Measurements from ENCODE around the gene ZNF331. TPM values are rescaled to one million over a fixed set of nuclear protein-coding genes. Genes with fewer than 3 reads are reported as not detected.
"Not testable (repeated sequence)": the region's sequence is repeated elsewhere in the genome, so short reads cannot be mapped to it uniquely, and the experiment has no call there.

Gene ZNF331
- total and polyA plus RNA-seq, 2 of the 8 experiments (the other 6 are each of a cell fraction or from before 2014, with no cell fraction given), result 30.0 to 44.1 TPM

DNA sequence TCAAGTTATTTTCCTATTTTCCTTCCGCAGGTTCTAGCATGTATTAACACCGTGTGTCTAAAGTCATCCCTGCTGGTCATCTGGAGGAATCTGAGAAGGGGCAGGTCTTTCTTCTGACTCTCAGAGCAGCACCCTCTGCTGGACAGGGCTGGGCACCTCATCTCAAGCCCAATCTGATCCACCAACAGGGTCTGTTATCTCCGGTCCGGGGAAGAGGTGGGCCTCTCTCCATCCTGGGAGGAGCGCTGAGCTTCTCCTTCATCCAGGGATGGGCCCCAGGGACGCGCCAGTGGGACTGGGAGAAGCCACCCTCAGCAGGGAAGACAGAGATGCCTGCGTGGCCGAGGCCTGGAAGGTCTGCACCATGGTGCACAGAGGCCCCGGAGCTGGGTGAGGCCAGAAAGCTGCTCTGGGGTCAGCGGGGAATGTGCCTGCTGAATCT lies 26.0 kb upstream of the ZNF331 start (continued):
- TF ChIP-seq SIN3A (conservative IDR thresholded peaks at IDR 0.05 in 1 of 2, IDR thresholded peaks at IDR 0.05 in 1 of 2; ENCODE audit: low read depth in 1 of 2, low read length in 2 of 2), result no peak
- no peak for TF ChIP-seq BRCA1 (IDR thresholded peaks at IDR 0.05; ENCODE audit: low read depth, low read length)
- TF ChIP-seq POLR2AphosphoS5 (IDR thresholded peaks at IDR 0.05; ENCODE audit: low read depth, low read length), result no peak
- TF ChIP-seq SP1 (IDR thresholded peaks at IDR 0.05; ENCODE audit: low read depth, low read length), result 0 out of 2 replicates have a peak, but pooled peaks have one; percentile 16
- TF ChIP-seq HDAC2 (IDR thresholded peaks at IDR 0.05; ENCODE audit: borderline replicate concordance in 1 of 2, low read depth in 2 of 2, low read length in 2 of 2), result no peak
- TF ChIP-seq, protein P1, sequence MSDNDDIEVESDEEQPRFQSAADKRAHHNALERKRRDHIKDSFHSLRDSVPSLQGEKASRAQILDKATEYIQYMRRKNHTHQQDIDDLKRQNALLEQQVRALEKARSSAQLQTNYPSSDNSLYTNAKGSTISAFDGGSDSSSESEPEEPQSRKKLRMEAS (IDR thresholded peaks at IDR 0.05), result no peak
- no peak for TF ChIP-seq RNF2 (IDR thresholded peaks at IDR 0.05; ENCODE audit: borderline replicate concordance, low read depth, low read length, missing control alignments, poor library complexity, severe bottlenecking)

DNA sequence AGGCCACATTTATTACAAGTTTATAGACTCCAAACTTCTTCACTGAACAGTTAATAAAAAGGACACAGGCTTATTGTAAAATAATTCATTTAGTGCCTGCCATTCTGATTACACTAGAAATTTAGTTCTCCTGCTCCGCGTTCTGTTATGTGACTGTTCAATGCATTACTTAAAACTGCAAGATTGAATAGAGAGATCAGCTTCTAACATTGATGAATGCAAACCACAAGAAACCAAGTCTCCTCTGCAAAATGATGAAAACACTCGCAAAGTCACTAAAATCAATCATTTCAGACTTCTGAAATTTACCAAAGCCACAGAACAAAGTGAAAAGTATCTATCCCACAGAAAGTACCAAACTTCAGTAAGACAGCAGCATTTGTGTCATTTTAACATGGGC lies 22.9 kb upstream of the ZNF331 start:
- H3K4me2 ChIP-seq (ENCODE audit: insufficient read depth in 1 of 2, low read depth in 2 of 2, low read length in 2 of 2); CTCF ChIA-PET (ENCODE audit: partially characterized antibody); H3K27me3 ChIP-seq (replicated peaks in 1 of 4; ENCODE audit: control insufficient read depth in 3 of 4, extremely low read depth in 1 of 4, insufficient read depth in 3 of 4, low read length in 3 of 4); H3K4me1 ChIP-seq (replicated peaks in 1 of 4; ENCODE audit: control insufficient read depth in 3 of 4, insufficient read depth in 4 of 4, low read length in 3 of 4); H2BK120ac ChIP-seq (replicated peaks; ENCODE audit: low read depth, low read length); H4K5ac ChIP-seq (ENCODE audit: insufficient read length, low read depth, low read length); H3K18ac ChIP-seq (ENCODE audit: extremely low read depth, low read length); H3K23me2 ChIP-seq (ENCODE audit: low read depth, low read length); POLR2A ChIA-PET (ENCODE audit: partially characterized antibody); H2BK15ac ChIP-seq (ENCODE audit: low read length); H3K9ac ChIP-seq (replicated peaks in 1 of 4; ENCODE audit: extremely low read depth in 1 of 4, low read depth in 3 of 4, low read length in 3 of 4); H3K36me3 ChIP-seq (ENCODE audit: control insufficient read depth in 2 of 4, insufficient read depth in 4 of 4, low read length in 3 of 4); H3K4ac ChIP-seq (replicated peaks; ENCODE audit: insufficient read length, low read depth, low read length); H4K91ac ChIP-seq (replicated peaks; ENCODE audit: insufficient read length, low read length); H3K9me3 ChIP-seq (ENCODE audit: insufficient read depth in 2 of 2, low read depth in 1 of 2, low read length in 1 of 2); H3K23ac ChIP-seq (ENCODE audit: insufficient read length); H3K14ac ChIP-seq (ENCODE audit: insufficient read length); H2AK5ac ChIP-seq (ENCODE audit: low read depth, low read length); H2BK5ac ChIP-seq (ENCODE audit: low read depth, low read length); H3K27ac ChIP-seq (ENCODE audit: low read depth, low read length); H2AFZ ChIP-seq (ENCODE audit: low read length); H4K20me1 ChIP-seq (replicated peaks in 1 of 2; ENCODE audit: control insufficient read depth in 1 of 2, insufficient read depth in 2 of 2, low read length in 2 of 2); H3K4me3 ChIP-seq (ENCODE audit: extremely low read depth in 1 of 4, insufficient read depth in 2 of 4, low read depth in 3 of 4, low read length in 4 of 4); H2BK20ac ChIP-seq (ENCODE audit: low read length); H4K8ac ChIP-seq (ENCODE audit: extremely low read depth, insufficient read depth, low read length); H3K79me2 ChIP-seq (ENCODE audit: control insufficient read depth in 1 of 2, insufficient read depth in 2 of 2, low read length in 2 of 2); H3K56ac ChIP-seq (replicated peaks; ENCODE audit: insufficient read length, low read depth, low read length); H2BK12ac ChIP-seq (ENCODE audit: low read depth, low read length); DNase-seq (ENCODE audit: low read depth in 1 of 2, low spot score in 2 of 2); H3K79me1 ChIP-seq (ENCODE audit: low read depth, low read length): not testable (repeated sequence)
- 92% methylated on average over 3 of the region's 3 CpGs; no CpG with 5 or more reads in 1 of the 2 experiments for WGBS, 2 experiments (ENCODE audit: extremely low coverage in 1 of 2, insufficient coverage in 1 of 2, insufficient read length in 1 of 2, insufficient replicate concordance in 2 of 2, low coverage in 1 of 2, low lambda C conversion rate in 2 of 2, missing lambda C conversion rate in 1 of 2)
- peak; percentile 93 for FAIRE-seq

All from H1 (cell line).